SU-DHL-6 (cell line): ENCODE measurements around the gene SBNO2.

Source experiments
- CTCF ChIP-seq: fragments of 200-600 bp; sonication (generic); IDR thresholded peaks from one replicate; pipeline ENCODE4 v1.5.1; 2017; ENCODE audit warnings: antibody characterized with exemption, mild to moderate bottlenecking, low read length, moderate library complexity; ENCODE audit not compliant: insufficient read depth, poor library complexity, severe bottlenecking
- EZH2phosphoT487 ChIP-seq: fragments of 200-600 bp; sonication (generic), shearing (Covaris generic); conservative IDR thresholded peaks from 2 replicates; pipeline ENCODE4 v1.6.1; 2018; ENCODE audit warnings: mild to moderate bottlenecking, antibody characterized with exemption, low read length, moderate library complexity, mixed read lengths

- TF ChIP-seq CTCF (no peak), EZH2phosphoT487 (no peak)
These were observed 116.0 kb downstream of the SBNO2 start for GRCh38 chr19:1058112-1058511.
